ENCODE measurements around the gene IGSF8. TPM values are rescaled to one million over a fixed set of nuclear protein-coding genes. Genes with fewer than 3 reads are reported as not detected.

The IGSF8 gene
- polyA plus RNA-seq, 2 donors: 12.6 to 16.1 TPM

DNA sequence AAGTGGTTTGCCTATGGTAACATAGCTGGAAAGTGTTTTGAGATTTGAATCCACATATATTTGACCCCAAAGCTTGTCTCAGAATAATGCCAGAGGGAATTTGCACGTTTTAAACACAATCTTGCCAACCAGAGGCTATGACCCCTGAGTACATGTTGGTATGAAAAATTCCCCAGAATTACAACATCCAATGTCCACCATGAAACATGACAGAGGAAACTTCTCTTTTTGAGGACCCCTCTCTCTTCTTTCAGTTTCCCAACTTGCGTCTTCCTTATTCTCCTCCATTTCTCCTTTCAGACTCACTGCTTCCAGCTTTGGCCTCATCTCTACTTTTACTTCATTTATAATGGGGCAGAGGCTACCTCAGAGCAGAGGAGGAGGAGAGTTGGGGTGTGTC lies 22.6 kb downstream of the IGSF8 start:
- Histone ChIP-seq H3K27me3 (ENCODE audit: control insufficient read depth in 1 of 2, insufficient read depth in 2 of 2, low read length in 2 of 2) (no peaks in the 10 kb centered on the region), H3K36me3 (ENCODE audit: control insufficient read depth in 2 of 2, insufficient read depth in 2 of 2, low read length in 1 of 2) (no peaks in the 10 kb centered on the region), H3K4me3 (ENCODE audit: low read depth in 1 of 2, low read length in 2 of 2) (no peak overlapping the region), H3K4me1 (ENCODE audit: control insufficient read depth in 2 of 2, insufficient read depth in 2 of 2, low read length in 1 of 2) (no peaks in the 10 kb centered on the region), H3K27ac (ENCODE audit: low read depth in 2 of 2, low read length in 1 of 2) (no peak overlapping the region), H3K9me3 (ENCODE audit: control insufficient read depth in 2 of 2, insufficient read depth in 1 of 2, low read depth in 1 of 2, low read length in 1 of 2) (no peaks in the 10 kb centered on the region)
- 53 to 63% methylated on average over 2 of the region's 2 CpGs for WGBS, 2 donors

DNA sequence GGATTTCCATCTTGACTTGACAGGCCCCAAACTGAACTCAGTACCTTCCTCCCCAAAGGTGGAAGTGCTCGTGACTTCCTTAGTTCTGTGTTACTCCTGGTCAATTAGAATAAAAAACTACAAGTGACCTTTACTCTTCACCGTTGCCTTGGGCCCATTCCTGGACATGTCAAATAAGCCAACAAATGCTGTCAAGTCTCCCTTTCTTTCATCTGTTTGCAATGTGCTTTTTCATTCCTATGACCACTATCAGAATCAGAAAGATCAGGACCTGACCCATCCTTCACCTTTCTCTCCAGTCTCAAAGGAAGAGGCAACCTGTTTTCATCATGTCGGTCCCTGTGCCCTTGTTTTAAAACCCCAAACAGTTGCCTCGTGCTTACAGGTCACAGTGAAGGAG lies 23.6 kb downstream of the IGSF8 start:
- H3K27ac ChIP-seq (ENCODE audit: low read depth in 2 of 2, low read length in 1 of 2): no peak overlapping the region
- H3K27me3 ChIP-seq (ENCODE audit: control insufficient read depth in 1 of 2, insufficient read depth in 2 of 2, low read length in 2 of 2): no peaks in the 10 kb centered on the region
- 55 to 63% methylated on average over 4 of the region's 4 CpGs for WGBS, 2 donors
- peaks cover 0 to 5% of the 10 kb centered on the region in 2 donors for H3K4me1 ChIP-seq (ENCODE audit: control insufficient read depth in 2 of 2, insufficient read depth in 2 of 2, low read length in 1 of 2)
- no peaks in the 10 kb centered on the region for H3K9me3 ChIP-seq (ENCODE audit: control insufficient read depth in 2 of 2, insufficient read depth in 1 of 2, low read depth in 1 of 2, low read length in 1 of 2)
- H3K36me3 ChIP-seq (ENCODE audit: control insufficient read depth in 2 of 2, insufficient read depth in 2 of 2, low read length in 1 of 2): no peaks in the 10 kb centered on the region
- no peak overlapping the region for H3K4me3 ChIP-seq (ENCODE audit: low read depth in 1 of 2, low read length in 2 of 2)

GRCh38 chr1:160071289-160071688 lies 27.1 kb downstream of the IGSF8 start:
- Histone ChIP-seq H3K4me1 (ENCODE audit: control insufficient read depth in 2 of 2, insufficient read depth in 2 of 2, low read length in 1 of 2) (peaks cover 2 to 5% of the 10 kb centered on the region in 2 donors), H3K9me3 (ENCODE audit: control insufficient read depth in 2 of 2, insufficient read depth in 1 of 2, low read depth in 1 of 2, low read length in 1 of 2) (no peaks in the 10 kb centered on the region), H3K36me3 (ENCODE audit: control insufficient read depth in 2 of 2, insufficient read depth in 2 of 2, low read length in 1 of 2) (no peaks in the 10 kb centered on the region), H3K27me3 (ENCODE audit: control insufficient read depth in 1 of 2, insufficient read depth in 2 of 2, low read length in 2 of 2) (no peaks in the 10 kb centered on the region), H3K4me3 (ENCODE audit: low read depth in 1 of 2, low read length in 2 of 2) (no peak overlapping the region), H3K27ac (ENCODE audit: low read depth in 2 of 2, low read length in 1 of 2) (no peak overlapping the region)
- 85 to 88% methylated on average over 5 of the region's 5 CpGs for WGBS, 2 donors

- H3K9me3 ChIP-seq (ENCODE audit: control insufficient read depth in 2 of 2, insufficient read depth in 1 of 2, low read depth in 1 of 2, low read length in 1 of 2): no peaks in the 10 kb centered on the region
- no peak overlapping the region for H3K27ac ChIP-seq (ENCODE audit: low read depth in 2 of 2, low read length in 1 of 2)
Observed at GRCh38 chr1:160070243-160071163, 27.9 kb downstream of the IGSF8 start.

DNA sequence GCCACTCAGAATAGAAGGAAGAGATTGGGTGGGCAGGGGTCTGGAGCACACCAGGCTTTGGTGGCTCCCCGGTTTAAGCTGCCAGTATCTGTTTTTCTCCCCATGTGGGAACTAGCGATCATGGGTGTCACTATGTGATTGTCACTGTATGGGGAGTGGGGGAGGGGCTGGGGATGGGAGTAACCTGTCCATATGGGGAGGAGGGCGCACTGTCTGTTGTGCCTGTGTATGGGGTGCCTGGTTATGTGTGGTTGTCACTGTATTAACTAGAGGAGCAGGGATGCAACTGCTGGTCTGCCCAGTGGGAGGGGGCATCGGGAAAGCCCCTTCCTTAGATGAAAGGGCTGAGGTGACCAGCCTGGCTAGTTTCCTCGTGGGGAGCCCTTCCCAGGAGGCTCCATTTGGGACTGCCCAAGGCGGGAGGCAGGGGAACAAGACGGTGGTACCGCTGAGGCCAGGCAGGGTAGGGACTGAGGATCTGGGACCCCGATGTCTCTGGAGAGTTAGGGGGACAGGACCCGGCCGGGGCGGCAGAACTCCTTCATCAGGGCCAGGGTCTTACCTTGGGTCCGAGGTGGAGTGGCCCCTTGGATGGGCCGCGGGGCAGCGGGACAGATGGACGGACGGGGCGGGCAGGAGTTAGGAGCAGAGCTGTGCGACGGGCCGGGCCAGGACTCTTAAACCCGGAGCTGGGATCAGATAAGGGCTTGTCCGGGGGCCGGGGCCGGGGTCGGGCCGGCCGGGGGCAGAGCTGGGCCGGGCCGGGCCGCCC lies 28.8 kb downstream of the IGSF8 start, which contains the start of gene KCNJ10:
Gene KCNJ10, minus strand, starts transcription at position 701 of the 772 bp plus-strand sequence. CDS start 27,628 bp downstream, outside the sequence.
- Histone ChIP-seq H3K4me3 (ENCODE audit: low read depth in 1 of 2, low read length in 2 of 2) (peak within 1 kb of the TSS; percentile 33 to 40), H3K27ac (ENCODE audit: low read depth in 2 of 2, low read length in 1 of 2) (no peak within 1 kb of the TSS), H3K27me3 (ENCODE audit: control insufficient read depth in 1 of 2, insufficient read depth in 2 of 2, low read length in 2 of 2) (no peaks in the 10 kb centered on the region), H3K36me3 (ENCODE audit: control insufficient read depth in 2 of 2, insufficient read depth in 2 of 2, low read length in 1 of 2) (no peaks in the 10 kb centered on the region), H3K4me1 (ENCODE audit: control insufficient read depth in 2 of 2, insufficient read depth in 2 of 2, low read length in 1 of 2) (peaks cover 2 to 5% of the 10 kb centered on the region in 2 donors), H3K9me3 (ENCODE audit: control insufficient read depth in 2 of 2, insufficient read depth in 1 of 2, low read depth in 1 of 2, low read length in 1 of 2) (no peaks in the 10 kb centered on the region)
- WGBS, 2 donors: 13% methylated on average over 31 to 32 of the region's 32 CpGs

More at GRCh38 chr1:160070243-160071163, 27.9 kb downstream of the IGSF8 start:
- no peaks in the 10 kb centered on the region for H3K36me3 ChIP-seq (ENCODE audit: control insufficient read depth in 2 of 2, insufficient read depth in 2 of 2, low read length in 1 of 2)
- peak overlapping the region; percentile 33 to 40 for H3K4me3 ChIP-seq (ENCODE audit: low read depth in 1 of 2, low read length in 2 of 2)
- WGBS, 2 donors: 1 to 3% methylated on average over 39 to 46 of the region's 46 CpGs
- no peaks in the 10 kb centered on the region for H3K27me3 ChIP-seq (ENCODE audit: control insufficient read depth in 1 of 2, insufficient read depth in 2 of 2, low read length in 2 of 2)
- H3K4me1 ChIP-seq (ENCODE audit: control insufficient read depth in 2 of 2, insufficient read depth in 2 of 2, low read length in 1 of 2): peaks cover 2 to 5% of the 10 kb centered on the region in 2 donors

DNA sequence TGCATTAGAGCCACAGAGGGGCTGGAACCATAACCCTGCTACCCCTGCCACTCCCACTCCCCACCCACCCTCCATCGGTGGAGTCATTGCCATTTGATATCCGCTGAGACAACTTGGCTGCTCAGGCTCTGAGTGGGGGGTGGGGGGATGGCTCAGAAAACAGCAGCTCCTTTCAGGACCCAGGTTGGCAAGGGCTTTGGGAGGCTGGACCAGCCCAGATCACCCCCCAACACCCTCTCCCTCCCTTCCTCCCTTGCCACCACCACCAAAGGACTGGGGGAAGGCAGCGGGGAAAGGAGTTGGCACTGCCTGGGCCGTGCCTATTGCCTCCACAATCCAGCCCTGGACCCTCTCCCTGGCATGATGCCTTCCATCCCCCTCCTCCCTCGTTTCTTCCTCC lies 30.2 kb downstream of the IGSF8 start:
- H3K4me3 ChIP-seq (ENCODE audit: low read depth in 1 of 2, low read length in 2 of 2): no peak overlapping the region
- H3K9me3 ChIP-seq (ENCODE audit: control insufficient read depth in 2 of 2, insufficient read depth in 1 of 2, low read depth in 1 of 2, low read length in 1 of 2): no peaks in the 10 kb centered on the region
- peaks cover 2 to 5% of the 10 kb centered on the region in 2 donors for H3K4me1 ChIP-seq (ENCODE audit: control insufficient read depth in 2 of 2, insufficient read depth in 2 of 2, low read length in 1 of 2)
- no peaks in the 10 kb centered on the region for H3K36me3 ChIP-seq (ENCODE audit: control insufficient read depth in 2 of 2, insufficient read depth in 2 of 2, low read length in 1 of 2)
- no peaks in the 10 kb centered on the region for H3K27me3 ChIP-seq (ENCODE audit: control insufficient read depth in 1 of 2, insufficient read depth in 2 of 2, low read length in 2 of 2)
- no peak overlapping the region for H3K27ac ChIP-seq (ENCODE audit: low read depth in 2 of 2, low read length in 1 of 2)
- 72 to 76% methylated on average over 5 of the region's 5 CpGs for WGBS, 2 donors

- 66 to 67% methylated on average over 6 of the region's 6 CpGs for WGBS, 2 donors
Observed at GRCh38 chr1:160066829-160067745, 31.3 kb downstream of the IGSF8 start.

DNA sequence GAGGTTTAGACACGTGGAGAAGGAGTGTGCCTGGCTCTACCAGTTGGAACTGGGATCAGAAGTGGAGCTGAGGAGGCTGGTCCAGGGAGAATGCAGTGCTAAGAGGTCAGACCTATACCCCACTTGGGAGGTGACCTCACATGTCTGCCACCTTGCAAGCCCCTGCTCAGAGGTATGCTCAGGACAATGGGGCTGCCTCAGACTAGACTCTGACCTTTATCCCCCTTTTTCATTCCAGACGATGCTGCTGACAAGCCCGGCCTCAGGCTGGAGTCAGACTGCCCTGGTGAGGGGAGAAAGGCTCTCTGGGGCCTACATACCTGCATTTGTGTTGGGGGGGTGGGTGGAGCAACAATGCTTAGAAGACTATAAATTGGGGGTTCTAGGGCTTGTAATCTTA lies 33.7 kb downstream of the IGSF8 start:
- Histone ChIP-seq H3K27ac (ENCODE audit: low read depth in 2 of 2, low read length in 1 of 2) (no peak overlapping the region), H3K9me3 (ENCODE audit: control insufficient read depth in 2 of 2, insufficient read depth in 1 of 2, low read depth in 1 of 2, low read length in 1 of 2) (no peaks in the 10 kb centered on the region), H3K4me1 (ENCODE audit: control insufficient read depth in 2 of 2, insufficient read depth in 2 of 2, low read length in 1 of 2) (peaks cover 0 to 6% of the 10 kb centered on the region in 2 donors), H3K4me3 (ENCODE audit: low read depth in 1 of 2, low read length in 2 of 2) (no peak overlapping the region), H3K27me3 (ENCODE audit: control insufficient read depth in 1 of 2, insufficient read depth in 2 of 2, low read length in 2 of 2) (no peaks in the 10 kb centered on the region), H3K36me3 (ENCODE audit: control insufficient read depth in 2 of 2, insufficient read depth in 2 of 2, low read length in 1 of 2) (no peaks in the 10 kb centered on the region)
- WGBS, 2 donors: 60 to 64% methylated on average over 3 of the region's 3 CpGs

More at GRCh38 chr1:160066829-160067745, 31.3 kb downstream of the IGSF8 start:
- Histone ChIP-seq H3K36me3 (ENCODE audit: control insufficient read depth in 2 of 2, insufficient read depth in 2 of 2, low read length in 1 of 2) (no peaks in the 10 kb centered on the region), H3K27me3 (ENCODE audit: control insufficient read depth in 1 of 2, insufficient read depth in 2 of 2, low read length in 2 of 2) (no peaks in the 10 kb centered on the region), H3K27ac (ENCODE audit: low read depth in 2 of 2, low read length in 1 of 2) (no peak overlapping the region), H3K9me3 (ENCODE audit: control insufficient read depth in 2 of 2, insufficient read depth in 1 of 2, low read depth in 1 of 2, low read length in 1 of 2) (no peaks in the 10 kb centered on the region), H3K4me3 (ENCODE audit: low read depth in 1 of 2, low read length in 2 of 2) (no peak overlapping the region), H3K4me1 (ENCODE audit: control insufficient read depth in 2 of 2, insufficient read depth in 2 of 2, low read length in 1 of 2) (peaks cover 2 to 5% of the 10 kb centered on the region in 2 donors)

- WGBS, 2 donors: 84 to 87% methylated on average over 3 of the region's 3 CpGs
- Histone ChIP-seq H3K27me3 (ENCODE audit: control insufficient read depth in 1 of 2, insufficient read depth in 2 of 2, low read length in 2 of 2) (no peaks in the 10 kb centered on the region), H3K4me3 (ENCODE audit: low read depth in 1 of 2, low read length in 2 of 2) (no peak overlapping the region), H3K9me3 (ENCODE audit: control insufficient read depth in 2 of 2, insufficient read depth in 1 of 2, low read depth in 1 of 2, low read length in 1 of 2) (no peaks in the 10 kb centered on the region), H3K4me1 (ENCODE audit: control insufficient read depth in 2 of 2, insufficient read depth in 2 of 2, low read length in 1 of 2) (peaks cover 0 to 6% of the 10 kb centered on the region in 2 donors), H3K27ac (ENCODE audit: low read depth in 2 of 2, low read length in 1 of 2) (no peak overlapping the region), H3K36me3 (ENCODE audit: control insufficient read depth in 2 of 2, insufficient read depth in 2 of 2, low read length in 1 of 2) (no peaks in the 10 kb centered on the region)
Observed at GRCh38 chr1:160064164-160064563, 34.3 kb downstream of the IGSF8 start.
